GM19463 (cell line): ENCODE data around the gene B4GALT1.

Experiments used
- ATAC-seq: cut with Tn5 transposase; IDR thresholded peaks from one replicate; pipeline ENCODE4 v1.9.1; 2021; ENCODE audit warnings: mild to moderate bottlenecking, moderate library complexity; ENCODE audit not compliant: unreplicated experiment

B4GALT1 gene

GRCh38 chr9:33125871-33126823, 41.0 kb downstream of the B4GALT1 start:
- peak; percentile 45 for ATAC-seq

GRCh38 chr9:33125461-33125860, 41.7 kb downstream of the B4GALT1 start:
- no peak for ATAC-seq

- peak; percentile 43 for ATAC-seq
These were observed 42.3 kb downstream of the B4GALT1 start for GRCh38 chr9:33124751-33125381.

- no peak for ATAC-seq
These were observed 43.1 kb downstream of the B4GALT1 start for GRCh38 chr9:33124046-33124445.

GRCh38 chr9:33123407-33124031, 43.6 kb downstream of the B4GALT1 start:
- ATAC-seq = no peak

- no peak for ATAC-seq
These were observed 46.5 kb downstream of the B4GALT1 start for GRCh38 chr9:33120620-33121019.

- no peak for ATAC-seq
These were observed 49.3 kb downstream of the B4GALT1 start for GRCh38 chr9:33117796-33118195.

GRCh38 chr9:33117306-33117705, 49.8 kb downstream of the B4GALT1 start:
- no peak for ATAC-seq

- ATAC-seq = peak; percentile 53
These were observed 50.3 kb downstream of the B4GALT1 start for GRCh38 chr9:33116860-33117259.

- no peak for ATAC-seq
These were observed 52.4 kb downstream of the B4GALT1 start for GRCh38 chr9:33114746-33115145.

- no peak for ATAC-seq
These were observed 53.2 kb downstream of the B4GALT1 start for GRCh38 chr9:33113799-33114547.

- no peak for ATAC-seq
These were observed 55.0 kb downstream of the B4GALT1 start for GRCh38 chr9:33112094-33112493.

GRCh38 chr9:33111631-33112030, 55.5 kb downstream of the B4GALT1 start:
- ATAC-seq = no peak

GRCh38 chr9:33110686-33111085, 56.5 kb downstream of the B4GALT1 start:
- no peak for ATAC-seq

GRCh38 chr9:33109850-33110595, 57.1 kb downstream of the B4GALT1 start:
- ATAC-seq = no peak

GRCh38 chr9:33109097-33109496, 58.0 kb downstream of the B4GALT1 start:
- no peak for ATAC-seq

- ATAC-seq = no peak
These were observed 58.7 kb downstream of the B4GALT1 start for GRCh38 chr9:33108472-33108871.

GRCh38 chr9:33107762-33108161, 59.4 kb downstream of the B4GALT1 start:
- no peak for ATAC-seq

GRCh38 chr9:33106827-33107621, 60.1 kb downstream of the B4GALT1 start:
- no peak for ATAC-seq
